Gastroesophageal sphincter (tissue), 3 donors: ENCODE measurements around the gene ESR2.

Experiments used
- EP300 ChIP-seq: sonication (generic); formaldehyde crosslinking; IDR thresholded peaks from one replicate; pipeline ENCODE4 v1.6.1; 2017; ENCODE audit warnings: antibody characterized with exemption, mild to moderate bottlenecking
- POLR2A ChIP-seq, 2 donors: fragments of 450-650 bp; IDR thresholded peaks; one replicate each; pipeline ENCODE4 v1.6.1; 2017; ENCODE audit warnings: antibody characterized with exemption in 2 of 2, mild to moderate bottlenecking in 2 of 2, moderate library complexity in 1 of 2
- POLR2AphosphoS5 ChIP-seq: sonication (generic); formaldehyde crosslinking; IDR thresholded peaks from one replicate; pipeline ENCODE4 v1.6.1; 2017; ENCODE audit warnings: antibody characterized with exemption
- TF ChIP-seq, protein P1 (sequence below), 4 experiments: fragments of 200-600 bp in 2 of 4; fragments of 450-650 bp in 2 of 4; sonication (generic) in 1 of 4; IDR thresholded peaks; one replicate each; pipeline ENCODE4 v1.5.1; 2017 to 2019; ENCODE audit warnings: antibody characterized with exemption in 4 of 4, mild to moderate bottlenecking in 2 of 4, moderate library complexity in 2 of 4

DNA sequence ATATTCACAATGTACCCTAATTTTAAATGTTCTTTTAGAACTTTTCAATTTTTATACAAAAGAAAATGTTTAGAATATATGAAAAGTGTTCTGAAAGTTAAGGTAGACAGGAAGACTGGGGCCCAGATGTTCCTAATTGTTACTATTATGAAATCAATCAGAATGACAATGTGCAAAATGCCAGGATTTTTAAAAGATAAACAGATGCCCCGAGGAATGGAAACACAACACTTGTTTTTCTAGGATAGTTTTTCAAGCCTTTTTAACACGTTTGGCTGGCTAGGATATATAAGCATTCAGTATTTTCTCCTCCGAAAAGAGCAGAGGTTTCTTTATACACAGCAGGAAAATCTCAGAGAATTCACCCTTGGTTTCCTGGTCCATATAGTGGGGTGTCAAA, 106.8 kb downstream of the ESR2 start:
- TF ChIP-seq, protein P1, sequence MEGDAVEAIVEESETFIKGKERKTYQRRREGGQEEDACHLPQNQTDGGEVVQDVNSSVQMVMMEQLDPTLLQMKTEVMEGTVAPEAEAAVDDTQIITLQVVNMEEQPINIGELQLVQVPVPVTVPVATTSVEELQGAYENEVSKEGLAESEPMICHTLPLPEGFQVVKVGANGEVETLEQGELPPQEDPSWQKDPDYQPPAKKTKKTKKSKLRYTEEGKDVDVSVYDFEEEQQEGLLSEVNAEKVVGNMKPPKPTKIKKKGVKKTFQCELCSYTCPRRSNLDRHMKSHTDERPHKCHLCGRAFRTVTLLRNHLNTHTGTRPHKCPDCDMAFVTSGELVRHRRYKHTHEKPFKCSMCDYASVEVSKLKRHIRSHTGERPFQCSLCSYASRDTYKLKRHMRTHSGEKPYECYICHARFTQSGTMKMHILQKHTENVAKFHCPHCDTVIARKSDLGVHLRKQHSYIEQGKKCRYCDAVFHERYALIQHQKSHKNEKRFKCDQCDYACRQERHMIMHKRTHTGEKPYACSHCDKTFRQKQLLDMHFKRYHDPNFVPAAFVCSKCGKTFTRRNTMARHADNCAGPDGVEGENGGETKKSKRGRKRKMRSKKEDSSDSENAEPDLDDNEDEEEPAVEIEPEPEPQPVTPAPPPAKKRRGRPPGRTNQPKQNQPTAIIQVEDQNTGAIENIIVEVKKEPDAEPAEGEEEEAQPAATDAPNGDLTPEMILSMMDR (IDR thresholded peaks at IDR 0.05), result no peak
- TF ChIP-seq POLR2AphosphoS5 (no peak), EP300 (no peak), POLR2A (IDR thresholded peaks at IDR 0.05) (no peak)
